Measurements from ENCODE around the gene RNF187.

DNA sequence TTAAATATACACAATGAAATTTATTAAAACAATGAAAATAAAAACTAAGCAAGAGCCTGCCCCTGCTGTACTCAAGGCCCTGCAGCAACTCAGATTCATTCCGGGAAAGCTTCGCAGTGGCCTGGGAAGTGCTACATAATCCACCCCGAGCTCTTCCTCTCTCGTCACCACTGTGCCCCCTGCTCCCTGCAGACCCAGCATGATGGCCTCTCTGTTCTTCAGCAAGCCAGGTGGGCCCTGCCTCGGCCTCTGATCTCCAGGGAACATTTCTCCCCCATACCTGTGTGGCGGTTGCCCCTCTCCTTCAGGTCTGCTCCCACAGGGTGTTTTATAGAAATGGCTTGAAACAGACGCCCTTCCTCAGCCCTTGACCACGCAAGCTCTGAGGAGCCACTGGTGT is 10.6 kb downstream of the RNF187 start:
- TF ChIP-seq, protein P1, sequence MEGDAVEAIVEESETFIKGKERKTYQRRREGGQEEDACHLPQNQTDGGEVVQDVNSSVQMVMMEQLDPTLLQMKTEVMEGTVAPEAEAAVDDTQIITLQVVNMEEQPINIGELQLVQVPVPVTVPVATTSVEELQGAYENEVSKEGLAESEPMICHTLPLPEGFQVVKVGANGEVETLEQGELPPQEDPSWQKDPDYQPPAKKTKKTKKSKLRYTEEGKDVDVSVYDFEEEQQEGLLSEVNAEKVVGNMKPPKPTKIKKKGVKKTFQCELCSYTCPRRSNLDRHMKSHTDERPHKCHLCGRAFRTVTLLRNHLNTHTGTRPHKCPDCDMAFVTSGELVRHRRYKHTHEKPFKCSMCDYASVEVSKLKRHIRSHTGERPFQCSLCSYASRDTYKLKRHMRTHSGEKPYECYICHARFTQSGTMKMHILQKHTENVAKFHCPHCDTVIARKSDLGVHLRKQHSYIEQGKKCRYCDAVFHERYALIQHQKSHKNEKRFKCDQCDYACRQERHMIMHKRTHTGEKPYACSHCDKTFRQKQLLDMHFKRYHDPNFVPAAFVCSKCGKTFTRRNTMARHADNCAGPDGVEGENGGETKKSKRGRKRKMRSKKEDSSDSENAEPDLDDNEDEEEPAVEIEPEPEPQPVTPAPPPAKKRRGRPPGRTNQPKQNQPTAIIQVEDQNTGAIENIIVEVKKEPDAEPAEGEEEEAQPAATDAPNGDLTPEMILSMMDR (IDR thresholded peaks at IDR 0.05; ENCODE audit: borderline replicate concordance, extremely low read depth, low read length, poor library complexity, severe bottlenecking), result no peak
- no peak for TF ChIP-seq EZH2 (IDR thresholded peaks at IDR 0.05; ENCODE audit: borderline replicate concordance, low read depth, low read length, severe bottlenecking)

Data from DND-41 (cell line).